Retinal pigment epithelial cell (primary cell): ENCODE results near the gene UAP1L1.
"Not testable (repeated sequence)": the region's sequence is repeated elsewhere in the genome, so short reads cannot be mapped to it uniquely, and the experiment has no call there.

Experiments
- DNase-seq: peaks from one replicate; pipeline ENCODE4 v3.0.0-alpha.2; 2010; ENCODE audit warnings: low read depth
- H3K4me3 ChIP-seq: 2 replicates; pipeline ENCODE4 v1.5.1; 2011; ENCODE audit warnings: mild to moderate bottlenecking, low read length, control low read depth, moderate library complexity
- CTCF ChIP-seq: conservative IDR thresholded peaks from 2 replicates; pipeline ENCODE4 v1.5.1; 2011; ENCODE audit warnings: low read depth, low read length, control low read depth, inconsistent platforms

The UAP1L1 gene

GRCh38 chr9:137031904-137032640 lies 45.2 kb upstream of the UAP1L1 start, which contains the start of gene FUT7:
TSS of gene FUT7 (minus strand) at chr9:137032088. CDS start at chr9:137031991, 97 bp downstream.
- TF ChIP-seq CTCF = no peak
- DNase-seq = no peak
- H3K4me3 ChIP-seq = no peak within 1 kb of the TSS

GRCh38 chr9:137032858-137033257 lies 44.5 kb upstream of the UAP1L1 start:
- DNase-seq = no peak
- no peak overlapping the region for H3K4me3 ChIP-seq
- no peak for TF ChIP-seq CTCF

- not testable (repeated sequence) for DNase-seq, H3K4me3 ChIP-seq
Measured at GRCh38 chr9:137033481-137033880, 43.8 kb upstream of the UAP1L1 start.

GRCh38 chr9:137034039-137034708 lies 43.1 kb upstream of the UAP1L1 start:
- no peak for TF ChIP-seq CTCF
- no peak for DNase-seq
- no peak overlapping the region for H3K4me3 ChIP-seq

- TF ChIP-seq CTCF = peak; percentile 94
- no peak overlapping the region for H3K4me3 ChIP-seq
- no peak for DNase-seq
Measured at GRCh38 chr9:137034709-137035506, 42.4 kb upstream of the UAP1L1 start.

- H3K4me3 ChIP-seq = no peak overlapping the region
- DNase-seq = no peak
- no peak for TF ChIP-seq CTCF
Measured at GRCh38 chr9:137035507-137035834, 41.8 kb upstream of the UAP1L1 start.

GRCh38 chr9:137035937-137036336 lies 41.4 kb upstream of the UAP1L1 start:
- no peak for TF ChIP-seq CTCF
- no peak overlapping the region for H3K4me3 ChIP-seq
- DNase-seq = no peak
